Hepatocyte (in vitro differentiated cells): ENCODE measurements around the gene STXBP6.
A peak's percentile ranks its signal among the peaks of the same experiment; 100 is the strongest.

ENCODE experiments used
- EZH2 ChIP-seq: fragments of 200-600 bp; sonication (generic); IDR thresholded peaks from 2 replicates; pipeline ENCODE4 v1.6.1; 2016; ENCODE audit warnings: antibody characterized with exemption, mild to moderate bottlenecking, borderline replicate concordance
- EZH2phosphoT487 ChIP-seq: fragments of 200-600 bp; sonication (generic); IDR thresholded peaks from one replicate; pipeline ENCODE4 v1.6.1; 2018; ENCODE audit warnings: antibody characterized with exemption, mild to moderate bottlenecking, low read depth, moderate library complexity; ENCODE audit not compliant: unreplicated experiment, severe bottlenecking
- TF ChIP-seq, protein P1 (sequence below): fragments of 200-600 bp; sonication (generic); IDR thresholded peaks from 2 replicates; pipeline ENCODE4 v1.5.1; 2016; ENCODE audit warnings: antibody characterized with exemption, mild to moderate bottlenecking; ENCODE audit not compliant: poor library complexity

DNA sequence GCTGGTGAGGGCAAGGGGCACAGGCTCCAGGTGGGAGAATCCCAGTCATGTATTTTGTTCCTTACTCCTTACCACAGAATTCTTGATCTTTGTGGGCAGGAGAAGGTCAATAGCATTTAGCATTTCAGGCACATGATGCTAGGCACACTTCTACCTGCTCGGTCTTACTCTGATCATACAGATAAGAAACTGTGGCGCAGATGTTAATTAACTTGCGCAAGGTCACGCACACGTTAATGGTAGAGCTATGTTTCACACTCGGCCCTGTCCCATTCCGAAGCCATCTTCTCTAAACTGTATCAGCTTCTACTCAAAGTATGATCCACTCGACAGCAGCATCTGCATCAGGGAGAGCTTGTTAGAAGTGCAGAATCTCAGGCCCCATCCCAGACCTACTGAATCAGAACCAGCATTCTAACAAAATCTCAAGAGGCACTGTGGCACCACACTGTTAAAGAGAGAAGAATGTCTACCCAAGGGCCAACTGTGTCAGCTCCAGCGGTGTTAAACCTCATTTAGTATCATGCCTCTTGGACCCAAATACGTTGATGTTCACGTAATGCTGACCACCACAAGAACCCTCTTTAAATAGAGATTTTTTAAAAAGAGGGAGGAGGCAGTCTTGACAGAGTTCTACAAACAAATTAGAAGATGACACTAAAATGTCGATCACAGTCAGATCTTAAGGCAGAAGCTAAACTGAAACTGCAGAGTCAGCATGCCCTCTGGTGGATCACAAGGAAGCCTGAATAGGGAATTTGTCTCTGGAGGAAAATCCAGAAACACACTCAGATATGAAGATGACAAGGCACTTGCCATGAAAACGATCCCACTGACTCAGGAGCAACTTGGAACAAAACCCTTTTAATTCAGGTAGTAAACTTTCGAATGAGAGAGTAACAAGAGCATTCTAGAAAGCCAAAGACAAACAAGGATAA is 7.3 kb downstream of the STXBP6 start:
- TF ChIP-seq EZH2, result no peak
- TF ChIP-seq EZH2phosphoT487, result no peak
- TF ChIP-seq, protein P1, sequence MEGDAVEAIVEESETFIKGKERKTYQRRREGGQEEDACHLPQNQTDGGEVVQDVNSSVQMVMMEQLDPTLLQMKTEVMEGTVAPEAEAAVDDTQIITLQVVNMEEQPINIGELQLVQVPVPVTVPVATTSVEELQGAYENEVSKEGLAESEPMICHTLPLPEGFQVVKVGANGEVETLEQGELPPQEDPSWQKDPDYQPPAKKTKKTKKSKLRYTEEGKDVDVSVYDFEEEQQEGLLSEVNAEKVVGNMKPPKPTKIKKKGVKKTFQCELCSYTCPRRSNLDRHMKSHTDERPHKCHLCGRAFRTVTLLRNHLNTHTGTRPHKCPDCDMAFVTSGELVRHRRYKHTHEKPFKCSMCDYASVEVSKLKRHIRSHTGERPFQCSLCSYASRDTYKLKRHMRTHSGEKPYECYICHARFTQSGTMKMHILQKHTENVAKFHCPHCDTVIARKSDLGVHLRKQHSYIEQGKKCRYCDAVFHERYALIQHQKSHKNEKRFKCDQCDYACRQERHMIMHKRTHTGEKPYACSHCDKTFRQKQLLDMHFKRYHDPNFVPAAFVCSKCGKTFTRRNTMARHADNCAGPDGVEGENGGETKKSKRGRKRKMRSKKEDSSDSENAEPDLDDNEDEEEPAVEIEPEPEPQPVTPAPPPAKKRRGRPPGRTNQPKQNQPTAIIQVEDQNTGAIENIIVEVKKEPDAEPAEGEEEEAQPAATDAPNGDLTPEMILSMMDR, result peak; percentile 71
